SKM-1 (cell line): ENCODE data around the gene TMEM190.

Source experiments
- DNase-seq: peaks from one replicate; lab custom pipeline; 2025; ENCODE audit not compliant: unreplicated experiment; lab: John Stamatoyannopoulos, UW

The TMEM190 gene

DNA sequence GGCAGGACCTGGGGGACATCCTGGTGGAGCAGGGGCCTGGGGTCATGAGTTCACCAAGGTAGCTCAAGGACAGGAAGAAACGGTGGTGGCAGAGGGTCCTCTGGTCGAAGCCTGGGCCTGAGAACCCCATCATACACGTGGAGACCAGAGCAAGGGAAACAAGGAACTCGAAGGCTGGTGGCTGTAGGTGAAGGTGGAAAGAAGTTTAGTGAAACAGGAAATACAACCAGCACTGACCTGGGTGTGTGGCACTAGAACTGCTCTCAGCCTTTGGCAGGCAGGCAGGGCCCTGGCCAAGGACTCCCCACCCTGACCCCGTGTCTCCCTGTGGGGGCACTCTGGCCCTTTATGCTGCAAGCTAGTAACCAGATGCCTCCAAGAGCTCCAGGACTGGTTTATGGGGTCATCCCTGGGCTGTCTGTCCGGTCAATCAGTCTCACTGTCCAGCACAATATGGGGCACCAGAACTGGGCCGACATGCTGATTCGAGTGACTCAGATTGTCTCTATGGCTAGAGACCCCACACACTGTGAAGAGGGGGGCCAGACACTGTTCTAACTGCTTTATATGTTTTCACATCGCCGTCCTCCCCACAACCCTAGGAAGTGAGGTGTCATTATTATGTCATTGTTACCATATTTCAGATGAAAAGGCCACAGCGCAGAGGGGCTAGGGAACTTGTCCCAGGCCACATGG lies 25.9 kb upstream of the TMEM190 start:
- DNase-seq: no peak

DNA sequence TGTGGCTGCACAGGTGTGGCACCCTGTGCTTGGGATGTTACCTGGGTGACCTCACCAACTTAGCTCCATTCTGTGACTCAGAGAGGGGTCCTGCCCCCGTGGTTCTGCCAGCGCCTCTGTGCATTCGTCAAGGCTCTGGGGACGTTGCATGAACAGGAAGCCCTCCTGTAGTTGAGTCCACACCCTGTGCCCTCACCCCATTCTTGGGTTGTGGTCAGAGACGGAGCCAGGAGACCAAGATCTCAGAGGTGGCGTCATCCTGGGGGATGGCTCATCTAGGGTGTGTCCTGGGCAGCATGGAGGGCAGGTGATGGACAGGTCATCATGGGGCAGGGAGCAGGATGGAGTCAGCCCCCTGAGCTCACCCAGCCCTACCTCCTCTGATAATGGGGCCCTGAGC lies 24.6 kb upstream of the TMEM190 start:
- no peak for DNase-seq

DNA sequence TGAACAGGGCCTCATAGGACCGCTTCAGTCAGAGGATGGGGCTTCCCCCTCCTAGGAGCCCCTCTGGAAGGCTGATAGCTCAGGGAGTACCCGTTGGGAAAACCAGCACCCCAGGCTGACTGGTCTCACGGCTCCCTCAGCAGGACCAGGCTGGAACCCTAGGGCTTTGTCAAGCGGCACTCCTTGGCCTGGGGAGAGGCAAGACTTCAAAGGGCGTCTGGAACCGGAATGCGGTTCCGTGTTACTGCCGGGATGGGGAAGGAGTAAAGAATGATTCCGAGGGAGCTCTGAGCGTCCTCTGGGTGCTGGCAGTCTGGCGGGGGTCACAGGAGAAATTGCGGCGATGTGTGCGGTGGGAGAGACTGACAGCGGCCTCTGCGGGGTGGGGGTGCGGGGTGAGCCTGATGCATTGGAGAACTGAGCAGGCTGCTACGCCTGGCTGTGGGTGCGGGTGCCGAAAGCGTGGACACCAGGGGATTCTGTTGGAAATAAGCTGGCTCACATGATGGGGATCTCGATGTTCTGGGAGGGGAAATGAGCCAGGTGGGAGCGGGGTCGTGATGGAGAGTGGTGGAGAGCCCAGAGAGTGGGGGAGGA lies 24.0 kb upstream of the TMEM190 start:
- no peak for DNase-seq

DNA sequence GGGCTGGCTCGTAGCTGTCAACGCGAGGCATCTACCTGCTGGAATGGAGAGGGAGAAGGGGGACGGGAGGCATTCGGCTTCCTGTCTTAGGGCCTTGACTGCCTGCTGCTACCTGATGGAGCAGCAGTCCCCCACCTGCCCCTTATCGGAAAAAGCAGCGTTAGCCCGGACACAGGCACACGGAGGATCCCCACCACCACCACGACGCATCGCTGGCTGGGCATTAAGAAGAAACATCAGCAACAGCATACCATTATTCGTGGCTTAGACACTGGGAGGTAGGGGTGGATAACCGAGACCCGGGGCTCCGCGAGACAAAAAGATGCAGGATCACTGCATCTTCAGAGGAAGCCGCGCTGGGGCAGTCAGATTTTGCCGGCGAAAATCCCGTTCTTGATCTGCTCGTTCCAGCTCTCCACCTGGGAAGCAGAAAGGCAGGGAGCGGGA lies 23.2 kb upstream of the TMEM190 start:
- DNase-seq: no peak

DNA sequence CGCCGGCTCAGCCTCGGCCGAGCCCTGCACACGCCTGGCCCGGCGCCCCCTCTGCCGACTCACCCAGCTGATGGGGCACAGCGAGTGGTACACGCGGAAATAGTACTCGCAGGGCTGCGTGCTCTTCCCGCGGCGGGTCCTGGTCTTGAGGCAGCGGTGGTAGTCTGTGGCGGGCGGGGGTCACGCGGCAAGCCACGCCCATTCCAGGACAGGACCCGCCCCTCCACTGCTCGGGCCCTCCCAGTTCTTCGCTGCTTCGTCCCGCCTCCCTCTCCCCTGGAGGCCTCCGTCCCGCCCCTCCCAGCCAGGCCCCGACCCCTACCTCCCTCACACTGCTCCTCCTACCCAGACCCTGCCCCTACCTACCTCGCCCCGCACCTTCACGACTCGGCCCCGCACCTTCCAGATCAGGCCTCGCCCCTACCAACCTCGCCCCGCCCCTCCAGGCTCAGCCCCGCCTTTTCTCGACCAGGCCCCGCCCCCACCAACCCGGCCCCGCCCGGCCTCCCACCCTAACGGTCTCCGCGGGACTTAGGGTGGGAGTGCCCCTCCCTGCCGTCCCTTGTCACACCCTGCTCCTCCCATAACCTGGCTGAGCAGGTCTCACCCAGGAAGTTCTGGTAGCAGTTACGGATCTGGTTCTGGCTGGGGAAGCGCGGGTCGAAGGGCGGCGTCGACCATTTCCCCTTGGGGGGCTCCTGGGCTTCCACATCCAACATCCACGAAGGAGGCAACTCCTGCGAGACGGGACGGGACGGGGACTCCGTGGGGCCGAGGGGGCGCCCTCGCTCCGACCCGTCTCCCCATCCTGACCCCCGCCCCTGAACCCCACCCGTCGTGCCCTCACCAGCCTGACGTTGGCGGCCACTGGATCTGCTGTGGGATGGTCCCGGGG lies 22.6 kb upstream of the TMEM190 start:
- DNase-seq: no peak

DNA sequence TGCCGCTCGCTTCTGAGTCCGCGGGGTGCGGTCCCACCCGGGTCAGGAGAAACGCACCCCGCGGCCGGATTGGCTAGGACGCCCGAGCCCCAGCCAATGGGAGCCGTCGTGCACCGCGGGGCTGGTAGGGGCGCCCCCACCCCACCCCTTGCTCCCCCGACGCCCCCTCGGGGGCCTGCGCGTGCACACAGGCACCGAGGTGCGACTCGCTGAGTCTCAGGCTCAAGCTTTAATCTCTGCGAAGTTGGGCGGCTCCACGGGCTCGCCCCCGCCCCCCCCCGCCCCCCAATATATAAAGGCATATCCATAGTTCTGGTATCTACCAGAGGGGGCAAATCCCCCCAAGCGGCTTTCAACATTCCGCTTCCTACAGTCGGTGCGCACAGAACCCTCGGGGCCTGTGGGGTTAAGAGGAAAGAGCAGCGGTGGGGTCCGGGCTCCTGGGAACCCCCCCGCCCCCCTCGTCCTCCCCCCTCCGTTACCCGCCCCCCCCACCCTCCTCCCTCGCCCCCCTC lies 21.9 kb upstream of the TMEM190 start, which contains the start of gene COX6B2:
Gene COX6B2 (minus strand): TSS at position 22 of the 515 bp plus-strand sequence. CDS start 198 bp downstream, outside the sequence.
- DNase-seq: no peak

DNA sequence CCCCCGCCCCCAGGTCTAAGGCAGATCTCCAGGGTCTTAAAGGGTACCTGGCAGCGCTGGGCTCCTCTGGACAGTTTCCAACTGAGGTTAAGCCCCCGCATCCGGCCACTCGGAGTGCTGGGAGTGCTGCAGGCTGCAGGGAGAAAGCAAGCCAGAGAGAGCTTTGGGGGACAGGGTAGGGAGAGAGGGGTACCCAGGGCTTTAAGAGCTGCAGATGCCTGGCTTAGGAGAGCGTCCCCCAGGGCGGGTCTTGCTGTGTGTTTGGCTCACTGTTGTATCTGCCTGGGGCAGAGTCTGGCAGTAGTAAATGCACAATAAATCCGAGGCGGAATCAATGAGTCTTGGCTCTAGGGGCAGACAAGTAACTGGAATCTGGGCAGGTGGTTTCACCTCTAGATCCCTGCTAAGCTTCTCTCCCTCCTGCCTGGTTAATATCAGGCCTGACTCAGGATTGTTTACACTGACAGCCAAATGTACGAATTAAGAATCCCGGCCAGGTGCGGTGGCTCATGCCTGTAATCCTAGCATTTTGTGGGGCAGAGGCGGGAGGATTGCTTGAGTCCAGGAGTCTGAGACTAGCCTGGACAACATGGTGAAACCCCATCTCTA lies 21.3 kb upstream of the TMEM190 start:
- DNase-seq: no peak

DNA sequence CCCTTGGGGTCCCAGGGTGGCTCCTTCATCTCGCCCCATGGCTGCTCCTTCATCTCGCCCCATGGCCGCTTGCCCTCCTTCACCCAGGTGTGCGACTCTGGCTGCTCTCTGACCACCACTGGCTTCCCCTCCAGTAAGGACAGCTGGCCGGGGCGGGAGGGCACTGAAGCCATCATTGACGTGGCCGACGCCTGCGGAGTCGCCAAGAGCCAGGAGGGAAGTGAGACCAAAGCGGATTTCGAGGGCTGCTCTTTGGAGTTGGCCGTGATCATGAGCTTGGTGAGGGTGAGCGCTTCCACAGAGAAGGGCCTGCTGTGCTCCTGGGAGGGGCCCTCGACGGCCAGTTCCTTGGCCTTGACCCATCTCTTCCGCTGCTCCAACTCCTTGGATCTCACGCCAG lies 18.1 kb upstream of the TMEM190 start:
- no peak for DNase-seq

DNA sequence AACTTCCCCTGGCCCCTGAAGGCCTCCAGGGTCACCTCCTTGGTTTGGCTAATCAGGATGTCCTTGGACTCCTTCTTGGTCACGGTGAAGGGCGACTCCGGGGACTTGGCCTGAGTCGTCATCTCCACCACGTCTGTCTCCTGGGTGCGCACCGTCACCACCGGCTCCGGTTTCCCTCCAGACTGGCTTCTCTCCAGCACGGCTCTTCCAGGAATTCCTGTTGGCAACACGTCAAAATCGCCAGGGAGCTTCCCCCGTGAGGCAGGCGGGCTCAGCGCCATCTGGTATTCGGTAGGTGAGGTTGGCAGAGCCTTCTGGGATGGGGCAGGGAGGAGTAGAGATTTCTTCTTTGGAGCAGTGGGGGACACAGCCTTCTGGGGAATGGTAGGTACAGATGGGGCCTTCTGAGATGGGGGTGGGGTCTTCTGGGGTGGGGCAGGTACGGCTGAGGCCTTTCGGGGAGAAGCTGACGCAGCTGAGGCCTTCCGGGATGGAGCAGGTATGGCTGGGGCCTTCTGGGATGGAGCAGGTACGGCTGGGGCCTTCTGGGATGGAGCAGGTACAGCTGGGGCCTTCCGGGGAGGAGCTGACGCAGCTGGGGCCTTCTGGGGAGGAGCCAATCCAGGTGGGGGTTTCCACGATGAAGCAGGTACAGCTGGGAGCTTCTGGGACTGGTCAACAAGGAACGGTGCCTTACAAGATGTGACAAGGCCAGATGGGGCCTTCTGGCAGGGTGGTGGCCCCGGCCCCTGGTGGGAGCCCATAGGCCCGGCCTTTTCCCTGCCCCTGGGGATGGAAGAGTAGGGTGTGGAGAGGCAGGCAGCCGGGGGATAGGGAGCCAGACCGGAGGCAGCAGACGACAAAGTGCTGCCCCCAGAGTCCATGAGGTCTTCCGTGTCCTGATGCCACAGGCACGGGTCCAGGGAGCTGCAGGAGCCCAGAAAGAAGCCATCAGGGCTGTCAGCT lies 17.4 kb upstream of the TMEM190 start:
- no peak for DNase-seq

DNA sequence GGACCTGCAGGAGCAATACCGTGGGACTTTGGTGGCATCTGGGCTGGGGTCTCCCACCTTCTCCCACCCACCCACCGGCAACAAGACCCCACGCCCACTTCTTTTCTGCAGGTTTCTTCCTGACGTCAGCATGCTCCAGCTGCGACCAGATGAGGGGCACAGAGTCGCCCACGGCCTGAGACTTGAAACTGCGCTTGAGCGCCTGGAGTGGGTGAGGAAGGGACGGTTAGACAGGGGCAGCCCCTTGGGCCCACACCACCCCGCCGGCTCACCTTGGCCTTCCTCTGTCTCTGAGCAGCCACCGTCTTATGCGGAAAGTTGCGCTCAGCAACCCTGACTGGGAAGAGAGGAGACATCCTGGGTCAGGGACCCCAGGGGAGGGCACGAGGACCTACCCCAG lies 15.7 kb upstream of the TMEM190 start:
- no peak for DNase-seq

DNA sequence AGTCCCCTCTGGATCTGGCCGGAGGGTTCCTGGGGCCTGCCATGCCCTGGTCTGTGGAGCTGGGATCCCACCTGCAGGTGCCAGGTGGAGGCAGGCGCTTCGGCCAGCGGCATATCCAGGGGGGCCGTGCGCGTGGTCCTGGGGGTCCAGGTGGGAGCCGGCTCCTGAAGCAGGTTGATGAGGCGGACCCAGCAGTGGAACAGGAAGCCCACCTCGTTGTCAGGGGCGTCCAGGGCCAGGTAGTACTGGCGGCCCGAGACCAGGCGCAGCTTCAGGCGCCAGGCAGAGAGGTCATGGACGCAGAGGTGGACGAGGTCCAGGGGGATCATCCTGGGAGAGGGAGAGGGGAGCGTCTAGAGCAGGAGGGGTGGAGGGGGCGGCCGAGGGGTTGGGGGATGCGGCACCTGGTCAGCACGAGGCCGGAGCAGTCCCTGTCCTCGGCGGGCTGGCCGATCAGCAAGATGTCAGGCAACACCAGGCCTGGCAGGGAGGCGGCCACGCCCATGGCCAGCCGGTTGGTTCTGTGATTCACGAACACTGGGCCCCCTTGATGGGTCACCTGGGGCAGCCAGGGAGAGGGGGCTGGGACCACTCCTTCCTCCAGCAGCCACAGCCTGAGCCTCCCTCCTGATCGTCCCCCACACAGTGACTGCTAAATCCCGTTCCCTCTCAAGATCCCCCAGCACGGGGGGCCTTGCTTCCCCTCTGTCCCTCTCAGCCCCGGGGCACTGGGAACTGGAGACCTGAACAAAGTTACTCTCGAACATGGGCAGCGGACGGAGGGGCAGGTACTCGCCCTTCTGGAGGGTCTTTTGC lies 14.2 kb upstream of the TMEM190 start:
- no peak for DNase-seq

DNA sequence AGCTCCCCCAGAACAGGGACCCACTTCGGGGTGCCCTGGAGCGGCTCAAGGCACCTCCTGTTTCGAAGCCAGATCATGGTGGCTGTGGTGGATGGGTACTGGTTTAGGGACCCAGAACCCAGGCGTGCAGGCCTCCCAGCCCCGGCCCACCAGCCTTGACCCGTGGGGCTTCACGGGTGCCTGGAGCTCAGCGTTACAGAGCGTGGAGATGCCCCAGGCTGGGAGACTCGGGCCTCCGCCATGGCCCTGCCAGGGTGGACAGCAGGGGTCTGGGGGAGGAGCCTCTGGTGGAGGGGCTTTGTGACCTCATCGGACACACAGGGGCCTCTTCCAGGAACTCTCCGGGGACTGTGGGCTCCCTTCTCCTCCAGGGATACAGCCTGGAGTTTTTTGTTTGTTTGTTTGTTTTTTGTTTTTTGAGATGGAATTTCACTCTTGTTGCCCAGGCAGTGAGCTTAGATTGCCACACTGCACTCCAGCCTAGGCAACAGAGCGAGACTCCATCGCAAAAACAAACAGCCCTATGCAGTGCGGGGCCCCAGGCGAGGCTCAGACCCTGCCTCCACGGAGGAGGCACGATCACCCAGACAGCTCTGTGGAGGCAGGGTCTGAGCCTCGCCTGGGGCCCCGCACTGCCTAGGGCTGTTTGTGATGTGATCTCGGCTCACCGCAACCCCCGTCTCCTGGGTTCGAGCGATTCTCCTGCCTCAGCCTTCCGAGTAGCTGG lies 13.5 kb upstream of the TMEM190 start, which contains the start of gene GARIN5B:
Gene GARIN5B (minus strand): TSS at position 271 of the 727 bp plus-strand sequence. CDS start 194 bp downstream, at position 77.
- no peak for DNase-seq

DNA sequence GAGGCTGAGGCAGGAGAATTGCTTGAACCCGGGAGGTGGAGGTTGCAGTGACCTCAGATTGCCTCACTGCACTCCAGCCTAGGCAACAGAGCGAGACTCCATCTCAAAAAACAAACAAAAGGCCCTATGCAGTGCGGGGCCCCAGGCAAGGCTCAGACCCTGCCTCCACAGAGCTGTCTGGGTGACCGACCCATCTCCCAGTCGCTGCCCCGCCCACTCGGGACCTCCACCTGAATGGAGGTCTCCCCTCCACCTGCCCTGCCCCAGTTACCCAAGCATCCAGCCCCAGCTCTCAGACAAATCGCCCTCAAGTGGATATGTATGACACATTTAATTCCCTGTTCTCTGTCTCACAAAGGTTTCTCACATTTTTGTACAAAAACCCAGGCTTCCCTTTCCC lies 11.4 kb upstream of the TMEM190 start:
- no peak for DNase-seq

DNA sequence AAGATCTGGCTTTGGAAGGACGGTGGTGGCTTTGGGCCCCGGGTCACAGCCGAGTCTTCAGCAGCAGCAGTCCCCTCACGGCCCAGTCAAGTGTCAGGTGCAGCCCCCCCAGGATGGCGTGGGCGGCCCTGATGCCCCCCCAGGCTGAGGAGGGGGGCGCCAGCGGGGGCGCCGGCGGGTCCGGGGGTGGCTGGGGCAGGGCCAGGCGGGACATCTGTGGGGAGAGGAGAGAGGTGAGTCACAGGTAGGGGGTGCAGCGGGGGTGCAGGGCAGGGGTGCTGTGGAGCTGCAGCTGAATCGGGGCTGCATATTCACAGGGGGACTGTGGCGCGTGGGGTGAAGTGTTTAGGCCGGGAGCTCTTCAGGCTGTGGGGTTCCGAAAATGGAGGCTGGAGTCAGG lies 10.7 kb upstream of the TMEM190 start:
- DNase-seq: no peak

DNA sequence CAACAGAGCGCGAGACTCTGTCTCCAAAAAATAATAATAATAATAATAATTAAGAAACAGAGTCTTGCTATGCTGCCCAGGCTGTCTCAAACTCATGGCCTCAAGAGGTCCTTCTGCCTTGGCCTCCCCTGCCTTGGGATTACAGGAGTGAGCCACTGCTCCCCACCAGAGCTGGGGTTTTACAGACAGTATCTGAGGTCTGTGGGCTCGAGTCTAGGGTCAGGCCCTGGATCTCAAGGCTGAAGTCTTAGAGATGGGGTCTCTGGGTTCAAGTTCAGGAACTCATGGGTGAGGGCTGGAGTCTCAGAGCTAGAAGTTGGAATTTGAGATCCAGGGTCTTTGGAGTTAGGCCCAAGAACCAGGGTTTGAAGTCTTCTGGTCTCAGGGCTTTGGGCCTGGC lies 9.8 kb upstream of the TMEM190 start:
- no peak for DNase-seq

DNA sequence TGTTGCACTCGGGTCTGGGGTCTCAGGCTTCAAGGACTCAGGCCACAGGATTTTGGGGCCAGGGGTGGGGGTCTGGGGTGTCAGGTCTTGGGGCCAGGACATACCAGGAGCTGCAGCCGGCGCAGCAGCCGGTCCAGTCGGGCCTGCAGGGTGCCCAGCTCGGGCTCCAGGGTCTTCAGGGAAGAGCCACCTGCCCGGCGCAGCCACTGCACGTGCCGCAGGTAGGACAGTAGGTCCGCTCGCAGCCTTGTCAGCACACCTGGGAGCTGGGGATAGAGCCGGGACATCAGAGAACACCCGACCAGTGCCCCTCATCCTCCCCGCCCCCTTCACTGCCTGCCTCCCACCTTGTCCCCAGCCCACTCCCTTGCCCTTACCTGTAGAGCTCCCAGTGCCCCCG lies 8.5 kb upstream of the TMEM190 start:
- no peak for DNase-seq

DNA sequence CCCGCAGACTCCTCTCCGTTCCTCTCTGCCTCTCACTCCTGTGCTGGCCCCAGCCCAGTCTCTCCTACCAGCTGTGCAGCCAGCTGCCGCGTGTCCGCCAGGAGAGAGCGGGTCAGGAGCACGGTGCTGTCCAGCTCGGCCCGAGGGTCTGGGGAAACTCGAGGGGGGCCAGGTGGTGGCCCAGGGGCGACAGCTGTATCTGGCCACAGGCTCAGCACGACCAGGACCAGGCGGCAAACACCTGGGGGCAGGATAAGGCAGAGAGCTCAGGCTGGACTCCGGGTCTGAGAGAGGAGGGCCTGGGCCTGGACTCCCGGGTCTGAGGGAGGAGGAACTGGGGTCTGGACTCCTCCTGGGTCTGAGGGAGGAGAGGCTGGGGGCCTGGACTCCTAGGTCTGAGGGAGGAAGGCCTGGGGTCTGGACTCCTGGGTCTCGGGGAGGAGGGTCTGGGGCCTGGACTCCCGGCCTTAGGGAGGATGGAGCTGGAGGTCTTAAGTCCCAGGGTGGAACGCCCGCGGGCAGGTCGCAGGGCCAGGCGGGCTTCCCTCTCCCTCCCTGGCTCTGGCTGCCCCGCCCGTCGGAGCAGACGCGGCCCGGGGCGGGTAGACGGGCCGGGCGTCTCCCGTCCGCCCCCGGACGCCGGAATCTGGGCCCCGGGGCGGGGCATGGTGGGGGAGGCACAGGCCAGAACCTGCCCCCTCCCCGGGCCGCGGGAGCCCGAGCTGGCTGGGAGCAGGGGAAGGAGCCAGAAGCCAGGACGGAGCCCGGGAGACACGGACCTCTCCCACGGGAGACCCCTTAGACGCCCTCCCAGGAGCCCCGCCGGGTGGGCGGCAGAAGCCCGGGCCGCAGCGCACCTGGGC lies 7.7 kb upstream of the TMEM190 start:
- DNase-seq: no peak
